Motor neuron (in vitro differentiated cells): ENCODE data around the gene IRX1. TPM values are rescaled to one million over a fixed set of nuclear protein-coding genes. Genes with fewer than 3 reads are reported as not detected.

ENCODE experiments used
- ATAC-seq, 8 experiments: fragments of 200-7000 bp; cut with Tn5 transposase; replicated peaks in 6 of 8; 2 replicates each; pipeline ENCODE4 v1.8.0; 2021; ENCODE audit warnings: mild to moderate bottlenecking in 8 of 8, moderate library complexity in 8 of 8
- H3K27ac ChIP-seq, 2 donors: fragments of 250-450 bp; sonication (Bioruptor Pico); 2 replicates each; pipeline ENCODE4 v1.9.0; 2021; ENCODE audit warnings: antibody characterized with exemption in 2 of 2, mild to moderate bottlenecking in 2 of 2, moderate library complexity in 1 of 2
- H3K4me1 ChIP-seq, 2 donors: fragments of 250-450 bp; sonication (Bioruptor Pico); replicated peaks in 1 of 2; 2 replicates each; pipeline ENCODE4 v1.6.1; 2021; ENCODE audit warnings: antibody characterized with exemption in 2 of 2, mild to moderate bottlenecking in 2 of 2, moderate library complexity in 1 of 2
- H3K4me3 ChIP-seq, 5 donors: fragments of 250-450 bp; sonication (Bioruptor Pico); 2 replicates each; pipeline ENCODE4 v1.9.0; 2021; ENCODE audit warnings: antibody characterized with exemption in 5 of 5, mild to moderate bottlenecking in 5 of 5, moderate library complexity in 4 of 5
- WGBS, 10 experiments: fragments of 450-650 bp; shearing (Covaris generic); methylation state at CpG; one replicate each; pipeline ENCODE4 v1.0.0; 2022; 5-methylcytosine and 5-hydroxymethylcytosine counted together
- in situ Hi-C, 9 experiments: fragments of 400-800 bp; cut with MboI; loops; one replicate each; pipeline ENCODE4 v1.15.0; 2021; ENCODE audit warnings: low sequenced_read_pairs in 9 of 9, low pct_unique_long_range_greater_than_20kb in 2 of 9; ENCODE audit not compliant: unreplicated experiment in 9 of 9
- total RNA-seq, 8 experiments: library from RNA; unstranded; fragments of 300-600 nt; gene quantifications; 2 replicates each; pipeline versions ENCODE4 v1.2.3 to v1.2.4, GENCODE V29; 2022

The IRX1 gene
- total RNA-seq, 8 experiments from 2014 or later: 0.18 to 21.0 (median 8.2) TPM

DNA sequence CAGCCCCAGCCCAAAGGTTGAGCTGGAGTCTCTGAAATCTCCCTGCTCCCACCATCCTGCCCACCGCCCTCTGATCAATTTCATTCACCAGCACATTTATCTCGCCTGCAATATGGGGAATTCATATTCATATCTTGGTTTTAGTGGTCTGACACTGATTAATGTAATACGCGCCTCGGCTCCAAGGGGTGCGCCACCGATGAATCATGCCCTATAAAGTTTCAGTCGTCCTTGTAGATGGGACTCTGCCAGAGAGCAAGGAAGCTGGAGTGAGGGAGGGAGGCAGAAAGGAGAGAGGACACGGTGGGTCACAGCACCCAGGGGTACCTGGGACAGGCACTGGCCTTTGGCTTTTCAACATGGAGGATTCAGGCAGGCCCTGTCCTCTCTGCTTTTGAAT, 8.9 kb downstream of the IRX1 start:
- H3K27ac ChIP-seq: no peak overlapping the region
- H3K4me3 ChIP-seq: no peak overlapping the region
- WGBS, 10 experiments: 0 to 100% (median 71%) methylated on average over 2 to 9 of the region's 9 CpGs; no CpG with 5 or more reads in 3 of the 10 experiments
- in situ Hi-C loops: no loop called here
- H3K4me1 ChIP-seq: peaks cover 0 to 20% of the 10 kb centered on the region in 2 donors
- peak in 1 of 8 experiments; percentile 32 for ATAC-seq

DNA sequence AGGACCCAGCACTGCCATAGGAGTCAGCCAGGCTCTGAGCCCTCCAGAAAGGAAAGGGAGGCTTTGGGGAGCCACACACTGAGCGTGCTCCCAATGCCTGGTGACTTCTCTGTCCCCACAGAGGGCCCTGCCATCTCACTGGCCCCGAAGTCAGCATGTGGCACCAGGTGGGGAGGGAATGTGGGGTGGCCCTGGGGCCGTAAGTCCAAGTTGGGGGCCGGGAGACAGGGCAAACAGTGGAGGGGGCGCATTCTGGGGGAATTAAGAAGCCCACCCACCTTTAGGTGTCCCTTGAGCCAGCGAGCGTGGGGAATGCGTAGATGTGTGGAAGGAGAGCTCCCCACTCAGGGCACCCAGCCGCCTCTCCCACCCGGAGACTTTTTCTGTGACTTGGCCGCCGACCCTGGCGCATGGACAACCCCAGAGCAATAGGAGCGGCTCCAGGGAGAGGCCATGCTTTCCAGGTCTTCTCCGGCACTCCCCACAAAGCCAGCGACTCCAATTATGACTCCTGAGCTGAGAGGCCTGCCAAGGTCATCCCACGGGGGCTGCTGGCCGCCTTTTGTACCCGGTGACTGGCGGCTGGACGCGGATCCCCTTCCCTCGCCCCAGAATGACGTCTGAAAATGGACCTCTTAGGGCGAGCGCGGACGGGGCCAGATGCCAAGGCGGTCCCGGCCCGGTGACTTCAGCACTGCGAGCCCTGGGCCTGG, 9.8 kb downstream of the IRX1 start:
- no peak overlapping the region for H3K27ac ChIP-seq
- ATAC-seq: no peak
- peaks cover 0 to 20% of the 10 kb centered on the region in 2 donors for H3K4me1 ChIP-seq
- in situ Hi-C loops: no loop called here
- WGBS, 10 experiments: 40 to 96% (median 80%) methylated on average over 1 to 12 of the region's 32 CpGs; no CpG with 5 or more reads in 3 of the 10 experiments
- H3K4me3 ChIP-seq: no peak overlapping the region

DNA sequence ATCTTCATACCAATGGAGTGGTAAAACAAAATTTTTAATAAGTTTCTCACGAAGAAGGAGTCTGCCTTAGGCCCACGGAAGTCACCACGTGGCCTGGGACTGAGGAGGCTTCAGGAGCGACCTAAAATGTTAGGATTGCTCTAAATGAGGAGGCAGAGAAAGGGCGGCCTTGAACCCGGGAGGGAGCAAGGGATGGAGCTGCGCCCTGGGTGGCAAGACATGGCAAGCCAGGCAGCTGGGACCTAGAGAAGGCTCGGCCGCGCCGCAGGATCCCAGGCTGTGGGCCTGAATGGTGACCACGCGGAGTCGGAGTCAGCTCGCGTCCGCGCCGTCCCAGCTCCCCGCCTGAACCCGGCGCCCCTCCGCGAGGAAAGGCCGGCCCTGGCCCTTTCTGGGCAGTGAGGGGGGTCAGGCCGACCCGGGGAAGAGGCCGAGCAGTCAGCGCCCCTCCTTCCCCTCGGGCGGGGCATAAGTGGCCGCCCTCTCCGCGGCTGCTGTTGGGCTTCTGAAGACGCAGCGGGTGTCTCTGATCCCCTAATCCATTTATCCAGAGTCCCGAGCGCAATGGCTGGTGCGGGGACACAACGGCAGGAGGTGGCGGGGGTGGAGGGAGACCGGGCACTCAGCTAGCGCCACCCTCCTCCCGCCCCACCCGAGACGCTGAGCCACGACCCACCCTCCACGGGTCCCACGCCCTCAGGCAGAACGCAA, 10.6 kb downstream of the IRX1 start:
- in situ Hi-C loops: no loop called here
- no peak overlapping the region for H3K27ac ChIP-seq
- H3K4me3 ChIP-seq: no peak overlapping the region
- WGBS, 10 experiments: 0 to 60% (median 27%) methylated on average over 1 to 6 of the region's 50 CpGs; no CpG with 5 or more reads in 5 of the 10 experiments
- H3K4me1 ChIP-seq: peaks cover 0 to 18% of the 10 kb centered on the region in 2 donors
- ATAC-seq: peak in 1 of 8 experiments; percentile 4

DNA sequence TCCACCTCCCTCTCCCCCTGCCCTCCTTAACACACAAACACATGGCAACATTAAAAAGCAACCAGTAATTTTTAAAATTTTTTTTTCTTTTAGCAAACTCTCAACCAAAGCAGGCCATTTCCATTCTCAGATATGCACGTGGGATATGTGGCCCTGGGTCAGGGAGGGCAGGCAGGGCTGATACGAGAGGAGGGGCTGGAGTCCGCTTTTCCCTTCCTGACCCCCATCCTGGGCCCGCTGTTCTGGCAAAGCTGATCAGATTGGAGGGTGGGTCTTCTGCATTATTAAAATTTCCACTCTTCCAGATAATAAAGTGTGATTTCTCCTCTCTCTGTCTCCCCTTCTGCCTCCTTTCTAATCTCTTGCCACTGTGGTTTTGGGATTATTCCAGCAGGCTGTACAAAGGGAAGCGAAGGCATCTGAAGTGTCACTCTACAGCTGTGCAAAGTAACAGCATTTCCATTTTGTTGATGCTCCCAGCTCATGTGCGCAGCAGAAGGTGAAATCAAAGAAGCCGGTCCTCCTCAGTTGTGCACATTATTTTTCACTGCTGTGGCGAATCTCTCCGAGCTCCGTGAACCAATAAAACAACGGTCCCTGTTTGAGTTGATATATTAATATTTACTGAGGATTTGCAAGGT, 12.0 kb downstream of the IRX1 start:
- H3K4me1 ChIP-seq: peaks cover 0 to 18% of the 10 kb centered on the region in 2 donors
- in situ Hi-C loops: no loop called here
- WGBS, 10 experiments: 0 to 93% (median 61%) methylated on average over 1 to 8 of the region's 11 CpGs; no CpG with 5 or more reads in 1 of the 10 experiments
- no peak overlapping the region for H3K27ac ChIP-seq
- ATAC-seq: peak in 4 of 8 experiments; percentile 16 to 48 (median 40)
- no peak overlapping the region for H3K4me3 ChIP-seq

DNA sequence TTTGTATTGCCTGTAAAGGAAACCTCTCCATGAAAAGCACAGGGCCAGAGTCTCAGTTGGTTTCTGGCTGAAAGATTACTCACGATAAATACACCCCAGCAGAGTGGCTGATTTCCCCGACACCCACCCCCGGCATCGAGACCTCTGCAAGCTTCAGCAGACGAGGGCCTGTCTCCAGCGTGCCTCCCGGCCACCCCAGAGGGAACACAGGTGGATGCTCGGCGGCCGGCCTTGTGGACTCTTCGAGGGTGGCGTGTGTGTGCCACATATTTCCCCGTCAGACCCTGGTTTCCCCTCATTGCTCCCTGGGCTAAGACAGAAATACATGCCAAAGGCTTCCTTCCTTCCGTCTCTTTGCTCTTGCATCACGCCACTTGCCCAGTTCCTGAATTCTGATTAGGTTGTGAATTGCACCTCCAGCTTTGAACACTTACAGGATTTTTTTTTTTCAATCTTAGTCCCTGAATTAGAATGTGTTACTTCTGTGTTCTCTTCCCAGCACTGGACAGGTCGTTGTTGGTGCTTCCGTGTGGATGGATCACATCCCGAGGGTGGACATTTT, 13.6 kb downstream of the IRX1 start:
- no peak for ATAC-seq
- Histone ChIP-seq H3K27ac (no peak overlapping the region), H3K4me3 (no peak overlapping the region), H3K4me1 (peaks cover 0 to 18% of the 10 kb centered on the region in 2 donors)
- 34 to 100% (median 64%) methylated on average over 1 to 10 of the region's 18 CpGs; no CpG with 5 or more reads in 1 of the 10 experiments for WGBS, 10 experiments
- in situ Hi-C loops: no loop called here

DNA sequence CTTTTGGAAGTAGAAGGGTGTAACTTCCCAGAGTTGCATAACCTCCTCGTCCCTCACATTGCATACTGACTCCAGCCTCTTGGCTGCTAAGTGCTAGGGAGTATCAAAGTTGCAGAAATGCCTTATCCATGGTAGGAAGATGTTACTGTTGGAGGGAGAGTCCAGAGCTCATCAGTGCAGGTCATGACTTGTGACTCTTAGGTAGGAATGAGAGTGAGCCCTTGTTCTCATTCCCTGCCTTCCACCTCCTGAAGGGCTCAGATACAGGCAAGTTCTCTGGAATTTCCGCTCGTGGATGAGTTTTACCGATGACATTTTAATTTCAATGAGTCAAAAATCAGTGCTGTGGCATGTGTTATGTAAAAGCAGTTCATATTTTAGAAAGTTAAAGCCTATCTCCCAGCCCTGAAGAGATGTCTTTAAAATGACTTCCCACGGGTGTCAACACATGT, 17.0 kb downstream of the IRX1 start:
- in situ Hi-C loops: no loop called here
- peak in 3 of 8 experiments; percentile 11 to 93 (median 64) for ATAC-seq
- 0 to 100% (median 53%) methylated on average over 1 to 5 of the region's 5 CpGs; no CpG with 5 or more reads in 1 of the 10 experiments for WGBS, 10 experiments
- Histone ChIP-seq H3K4me3 (no peak overlapping the region), H3K27ac (no peak overlapping the region), H3K4me1 (peaks cover 0 to 13% of the 10 kb centered on the region in 2 donors)

DNA sequence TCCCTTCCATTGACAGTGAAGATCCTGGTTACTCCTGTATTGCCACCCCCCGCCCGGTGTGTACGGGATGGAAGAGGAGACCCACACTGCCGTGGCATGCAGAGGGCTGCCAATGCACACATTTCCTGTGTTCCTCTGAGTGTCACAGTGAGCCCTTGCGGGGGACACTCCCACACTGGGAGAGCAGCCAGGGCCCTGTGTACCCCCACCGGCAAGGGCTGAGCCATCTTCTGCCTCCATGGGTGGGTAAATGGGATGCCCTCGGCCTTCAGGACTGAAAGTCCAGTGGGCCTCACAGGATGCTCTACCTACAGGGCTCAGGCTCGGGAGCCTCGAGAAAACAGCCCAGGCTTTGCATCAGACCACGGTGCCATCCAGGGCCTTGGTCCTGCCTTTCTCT, 18.1 kb downstream of the IRX1 start:
- no peak overlapping the region for H3K4me3 ChIP-seq
- in situ Hi-C loops: no loop called here
- 20 to 100% (median 85%) methylated on average over 1 to 6 of the region's 10 CpGs; no CpG with 5 or more reads in 2 of the 10 experiments for WGBS, 10 experiments

DNA sequence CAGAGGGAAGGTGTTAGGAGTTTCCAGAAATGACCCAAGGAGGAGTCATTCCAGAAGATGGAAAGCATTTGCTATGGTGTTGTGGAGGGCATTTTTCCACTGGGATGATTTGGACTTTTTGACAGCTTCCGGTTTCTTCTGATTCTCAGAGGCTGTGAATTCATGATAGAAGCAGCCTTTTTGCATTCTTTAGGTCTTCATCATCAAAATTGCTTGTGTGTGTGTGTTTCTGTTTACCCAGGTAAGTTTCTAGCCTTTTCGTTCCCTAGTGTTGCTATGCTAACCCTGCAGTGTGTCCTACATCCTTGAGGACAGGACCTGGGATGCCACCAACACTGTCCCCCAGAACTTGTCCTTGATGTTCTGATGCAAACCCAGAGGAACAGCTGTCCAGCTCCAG, 19.6 kb downstream of the IRX1 start:
- Histone ChIP-seq H3K27ac (no peak overlapping the region), H3K4me3 (no peak overlapping the region), H3K4me1 (no peaks in the 10 kb centered on the region)
- in situ Hi-C loops: no loop called here
- 0 to 100% (median 75%) methylated on average over 1 to 2 of the region's 2 CpGs; no CpG with 5 or more reads in 4 of the 10 experiments for WGBS, 10 experiments
- no peak for ATAC-seq

More for the DNA sequence above, 18.1 kb downstream of the IRX1 start:
- ATAC-seq: no peak
- peaks cover 0 to 2% of the 10 kb centered on the region in 2 donors for H3K4me1 ChIP-seq
- H3K27ac ChIP-seq: no peak overlapping the region

DNA sequence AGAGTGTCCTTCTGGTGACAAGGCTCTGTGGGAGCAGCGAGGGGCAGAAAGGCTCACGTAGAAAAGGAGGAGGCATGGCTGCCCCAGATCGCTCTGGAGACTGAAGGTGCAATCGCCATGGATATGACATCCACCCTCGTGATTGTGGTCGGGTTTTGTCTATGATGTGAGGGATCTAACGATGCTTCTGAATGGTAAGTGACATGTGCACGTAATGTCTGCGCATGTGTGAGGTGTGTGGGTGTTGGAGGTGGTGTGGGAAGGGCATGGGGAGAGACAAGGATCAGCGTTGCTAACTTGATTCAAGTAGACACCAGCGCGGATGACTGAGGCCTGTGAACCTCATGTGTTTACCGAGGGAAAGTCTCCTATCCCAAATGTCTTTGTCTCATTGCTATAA, 20.2 kb downstream of the IRX1 start:
- 70 to 100% (median 100%) methylated on average over 2 to 7 of the region's 13 CpGs; no CpG with 5 or more reads in 5 of the 10 experiments for WGBS, 10 experiments
- ATAC-seq: no peak
- no peaks in the 10 kb centered on the region for H3K4me1 ChIP-seq
- H3K27ac ChIP-seq: no peak overlapping the region
- in situ Hi-C loops: no loop called here
- H3K4me3 ChIP-seq: no peak overlapping the region

DNA sequence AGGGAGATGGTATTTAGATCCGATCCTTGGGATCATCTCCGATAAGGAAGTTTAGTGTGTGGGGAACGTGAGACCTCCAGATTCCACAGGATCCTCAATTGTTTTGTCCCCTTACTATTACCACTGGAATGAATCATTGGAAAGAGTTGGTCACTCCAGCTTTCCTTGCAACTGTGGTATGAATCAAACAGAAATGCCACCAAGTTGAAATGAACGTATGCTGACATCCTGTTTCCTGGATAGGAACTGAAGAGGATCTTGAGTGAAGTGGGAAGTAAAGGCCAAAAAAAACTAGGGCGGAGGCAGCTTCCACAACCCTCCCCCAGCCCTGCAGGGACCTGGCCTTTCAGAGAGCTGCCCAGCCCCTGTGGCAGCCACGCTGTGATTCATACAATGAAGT, 23.9 kb downstream of the IRX1 start:
- H3K4me3 ChIP-seq: no peak overlapping the region
- WGBS, 10 experiments: 40 to 100% (median 57%) methylated on average over 1 to 6 of the region's 6 CpGs; no CpG with 5 or more reads in 2 of the 10 experiments
- H3K4me1 ChIP-seq: no peaks in the 10 kb centered on the region
- no peak overlapping the region for H3K27ac ChIP-seq
- in situ Hi-C loops: no loop called here
- ATAC-seq: peak in 1 of 8 experiments; percentile 23

DNA sequence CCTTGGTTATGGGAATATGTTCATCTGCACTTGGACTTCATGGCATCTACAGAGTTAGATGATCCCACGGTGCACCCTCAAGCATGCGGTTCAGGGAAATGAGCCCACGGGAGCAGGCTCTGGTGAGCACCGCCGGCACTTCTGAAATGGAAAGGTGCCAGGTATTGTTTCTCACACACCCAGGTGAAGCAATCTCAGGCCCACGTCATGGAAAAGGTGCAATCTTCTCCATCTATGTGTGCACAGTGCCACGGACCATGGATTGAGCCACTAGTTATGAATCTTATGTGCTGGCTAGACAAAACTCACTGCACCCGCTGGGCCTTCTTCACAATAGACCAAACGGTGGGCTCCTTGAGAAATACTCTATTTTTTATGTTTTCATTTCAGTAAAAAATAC, 27.3 kb downstream of the IRX1 start:
- 33 to 100% (median 93%) methylated on average over 1 to 8 of the region's 9 CpGs for WGBS, 10 experiments
- no peaks in the 10 kb centered on the region for H3K4me1 ChIP-seq
- no peak overlapping the region for H3K4me3 ChIP-seq
- H3K27ac ChIP-seq: no peak overlapping the region
- in situ Hi-C loops: no loop called here
- ATAC-seq: no peak

DNA sequence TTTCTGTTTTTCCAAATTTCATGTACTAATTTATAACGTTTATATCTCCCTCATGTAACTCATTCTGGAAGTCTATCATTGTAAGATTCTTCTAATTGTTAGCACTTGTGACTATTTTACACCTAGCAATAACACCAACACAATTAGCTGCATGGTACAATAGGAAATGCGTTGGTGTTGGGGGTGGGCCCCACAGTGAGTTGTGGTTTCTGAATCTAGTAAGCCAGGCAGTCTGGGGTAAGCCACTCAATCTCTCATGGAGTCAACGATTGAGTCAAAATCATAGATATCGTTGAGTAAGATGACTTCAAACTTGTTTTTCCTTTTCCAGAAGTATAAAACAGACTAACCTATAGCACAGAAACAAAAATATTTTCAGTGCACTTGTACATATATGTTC, 30.0 kb downstream of the IRX1 start:
- ATAC-seq: no peak
- WGBS, 10 experiments: 40 to 100% (median 80%) methylated on average over 1 to 4 of the region's 4 CpGs; no CpG with 5 or more reads in 1 of the 10 experiments

More for the DNA sequence above, 30.0 kb downstream of the IRX1 start:
- in situ Hi-C loops: no loop called here
- Histone ChIP-seq H3K4me3 (no peak overlapping the region), H3K27ac (no peak overlapping the region), H3K4me1 (peaks cover 0 to 10% of the 10 kb centered on the region in 2 donors)
